ENCODE measurements around the gene SIVA1.

SIVA1 gene, protein sequence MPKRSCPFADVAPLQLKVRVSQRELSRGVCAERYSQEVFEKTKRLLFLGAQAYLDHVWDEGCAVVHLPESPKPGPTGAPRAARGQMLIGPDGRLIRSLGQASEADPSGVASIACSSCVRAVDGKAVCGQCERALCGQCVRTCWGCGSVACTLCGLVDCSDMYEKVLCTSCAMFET

DNA sequence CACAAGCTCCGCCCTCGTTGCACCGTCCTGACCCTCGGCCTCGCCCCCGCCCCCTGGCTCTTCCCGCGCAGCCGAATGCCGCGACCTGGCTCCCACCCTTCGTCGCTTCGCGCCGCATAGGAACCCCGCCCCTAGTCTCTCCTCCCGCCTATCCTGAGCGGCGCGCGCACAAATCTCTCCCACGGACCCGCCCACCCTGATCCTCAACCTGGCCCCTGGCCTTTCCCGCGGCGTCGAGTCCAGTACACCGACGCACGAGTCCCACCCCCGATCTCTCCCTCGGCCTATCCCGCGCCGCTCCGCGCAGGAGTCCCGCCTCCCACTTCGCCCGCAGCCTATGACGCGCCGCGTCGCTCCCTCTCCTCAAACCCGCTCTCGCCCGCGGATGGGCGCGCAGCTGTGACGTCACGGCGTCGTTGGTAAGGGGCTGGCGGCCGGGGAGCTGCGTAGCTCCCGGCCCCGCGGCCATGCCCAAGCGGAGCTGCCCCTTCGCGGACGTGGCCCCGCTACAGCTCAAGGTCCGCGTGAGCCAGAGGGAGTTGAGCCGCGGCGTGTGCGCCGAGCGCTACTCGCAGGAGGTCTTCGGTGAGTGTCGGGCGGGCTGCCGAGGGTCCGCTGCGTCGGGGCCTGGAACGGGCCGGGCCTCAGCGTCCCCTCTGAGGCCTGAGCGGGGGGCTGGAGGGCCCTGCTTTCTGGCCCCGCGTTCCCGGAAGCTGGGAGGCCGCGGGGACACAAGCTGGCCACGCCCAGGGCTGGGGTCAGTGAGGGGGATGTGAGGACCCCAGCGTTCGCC, at the start of gene SIVA1:
TSS of gene SIVA1 (plus strand) at position 413 of the 793 bp plus-strand sequence. CDS start at position 468, 55 bp downstream.
- peak; percentile 99 for DNase-seq (ENCODE audit: low read depth in 1 of 2, low spot score in 1 of 2)

DNA sequence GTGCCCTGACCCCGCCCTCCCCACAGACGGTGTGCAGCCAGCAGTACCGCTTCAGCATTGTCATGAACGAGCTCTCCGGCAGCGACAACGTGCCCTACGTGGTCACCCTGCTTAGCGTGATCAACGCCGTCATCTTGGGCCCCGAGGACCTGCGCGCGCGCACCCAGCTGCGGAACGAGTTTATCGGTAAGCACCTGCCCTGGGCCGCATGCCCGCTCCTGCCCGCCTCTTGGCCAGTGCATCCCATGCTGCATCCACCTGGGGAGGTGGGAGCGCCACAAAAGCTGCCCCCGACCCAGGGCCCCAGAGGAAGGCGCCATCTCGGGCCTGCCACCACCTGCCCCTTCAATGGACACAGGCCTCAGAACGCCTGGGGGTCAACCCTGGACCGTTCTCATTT, 49.7 kb upstream of the SIVA1 start:
- DNase-seq (ENCODE audit: low read depth in 1 of 2, low spot score in 1 of 2): no peak

DNA sequence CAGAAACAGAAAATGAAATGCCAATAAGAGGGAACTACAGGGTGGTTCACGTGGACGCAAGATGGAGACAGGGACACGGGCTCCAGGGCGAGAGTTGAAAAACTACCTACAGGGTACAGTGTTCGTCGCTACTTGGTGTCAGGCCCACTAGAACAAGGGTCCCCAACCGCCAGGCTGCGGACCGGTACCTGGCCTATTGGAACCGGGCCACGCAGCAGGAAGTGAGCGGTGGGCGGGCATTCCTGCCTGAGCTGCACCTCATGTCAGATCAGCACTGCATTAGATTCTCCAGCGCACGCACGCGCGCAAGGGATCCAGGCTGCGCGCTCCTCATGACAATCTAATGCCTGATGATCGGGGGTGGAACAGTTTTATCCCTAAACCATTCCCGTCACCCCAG, 48.7 kb upstream of the SIVA1 start:
- DNase-seq (ENCODE audit: low read depth in 1 of 2, low spot score in 1 of 2): no peak

DNA sequence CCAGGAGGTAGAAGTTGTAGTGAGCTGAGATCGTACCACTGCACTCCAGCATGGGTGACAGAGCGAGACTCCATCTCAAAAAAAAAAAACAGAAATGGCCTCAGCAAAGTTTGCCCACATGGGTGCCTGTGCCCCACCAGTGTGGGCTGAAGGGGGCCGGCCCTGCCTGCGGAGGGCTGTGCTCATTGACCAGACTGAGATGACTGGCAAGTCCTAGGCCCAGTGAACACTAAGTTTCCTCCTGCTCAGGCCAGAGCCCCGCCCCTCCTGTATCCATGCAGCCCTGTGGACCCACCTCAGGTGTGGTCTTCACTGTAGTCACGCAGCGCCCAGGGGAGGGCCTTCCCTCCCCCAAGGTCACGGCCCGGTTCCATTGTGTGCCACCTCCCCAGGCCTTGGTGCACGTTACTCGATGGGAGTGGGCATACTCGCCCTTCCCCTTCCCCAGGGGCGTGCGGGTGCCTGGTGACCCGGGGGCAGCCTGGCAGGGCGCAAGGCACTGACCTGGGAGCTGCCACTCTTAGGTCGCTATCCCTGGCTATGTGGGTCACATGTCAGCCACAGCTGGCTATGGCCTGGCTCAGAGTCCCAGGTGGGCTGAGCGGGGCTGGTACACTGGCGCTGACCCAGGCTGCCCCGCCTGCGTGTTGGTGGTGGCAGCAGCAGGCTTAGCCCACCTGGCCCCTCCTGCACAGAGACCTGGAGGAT, 47.5 kb upstream of the SIVA1 start:
- DNase-seq (ENCODE audit: low read depth in 1 of 2, low spot score in 1 of 2): no peak

DNA sequence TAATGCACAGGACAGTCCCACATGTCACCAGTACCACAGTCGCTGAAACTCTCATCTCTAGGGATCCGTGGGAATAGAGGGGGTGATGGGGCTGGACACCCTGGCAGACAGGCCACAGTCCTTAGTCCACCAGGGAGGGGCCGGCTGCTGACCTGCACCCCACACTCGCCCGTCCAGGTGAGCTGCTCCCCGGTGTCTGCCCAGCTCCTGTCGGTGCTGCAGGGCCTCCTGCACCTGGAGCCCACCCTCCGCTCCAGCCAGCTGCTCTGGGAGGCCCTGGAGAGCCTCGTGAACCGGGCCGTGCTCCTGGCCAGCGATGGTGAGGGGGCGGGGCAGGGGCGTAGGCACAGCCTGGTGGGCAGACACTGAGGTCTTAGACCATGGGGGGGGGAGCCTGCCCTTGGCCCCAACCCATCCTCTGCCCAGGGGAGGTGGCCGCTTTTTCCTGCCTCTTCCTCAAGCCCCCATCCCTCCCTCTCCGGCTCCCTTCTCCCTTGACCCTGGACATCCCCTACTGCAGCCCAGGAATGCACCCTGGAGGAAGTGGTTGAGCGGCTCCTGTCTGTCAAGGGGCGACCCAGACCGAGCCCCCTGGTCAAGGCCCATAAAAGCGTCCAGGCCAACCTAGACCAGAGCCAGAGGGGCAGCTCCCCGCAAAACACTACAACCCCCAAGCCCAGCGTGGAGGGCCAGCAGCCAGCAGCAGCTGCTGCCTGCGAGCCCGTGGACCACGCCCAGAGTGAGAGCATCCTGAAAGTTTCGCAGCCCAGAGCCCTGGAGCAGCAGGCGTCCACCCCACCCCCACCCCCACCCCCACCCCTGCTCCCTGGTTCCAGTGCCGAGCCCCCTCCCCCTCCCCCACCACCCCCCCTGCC, 46.0 kb upstream of the SIVA1 start:
- DNase-seq (ENCODE audit: low read depth in 1 of 2, low spot score in 1 of 2): no peak

DNA sequence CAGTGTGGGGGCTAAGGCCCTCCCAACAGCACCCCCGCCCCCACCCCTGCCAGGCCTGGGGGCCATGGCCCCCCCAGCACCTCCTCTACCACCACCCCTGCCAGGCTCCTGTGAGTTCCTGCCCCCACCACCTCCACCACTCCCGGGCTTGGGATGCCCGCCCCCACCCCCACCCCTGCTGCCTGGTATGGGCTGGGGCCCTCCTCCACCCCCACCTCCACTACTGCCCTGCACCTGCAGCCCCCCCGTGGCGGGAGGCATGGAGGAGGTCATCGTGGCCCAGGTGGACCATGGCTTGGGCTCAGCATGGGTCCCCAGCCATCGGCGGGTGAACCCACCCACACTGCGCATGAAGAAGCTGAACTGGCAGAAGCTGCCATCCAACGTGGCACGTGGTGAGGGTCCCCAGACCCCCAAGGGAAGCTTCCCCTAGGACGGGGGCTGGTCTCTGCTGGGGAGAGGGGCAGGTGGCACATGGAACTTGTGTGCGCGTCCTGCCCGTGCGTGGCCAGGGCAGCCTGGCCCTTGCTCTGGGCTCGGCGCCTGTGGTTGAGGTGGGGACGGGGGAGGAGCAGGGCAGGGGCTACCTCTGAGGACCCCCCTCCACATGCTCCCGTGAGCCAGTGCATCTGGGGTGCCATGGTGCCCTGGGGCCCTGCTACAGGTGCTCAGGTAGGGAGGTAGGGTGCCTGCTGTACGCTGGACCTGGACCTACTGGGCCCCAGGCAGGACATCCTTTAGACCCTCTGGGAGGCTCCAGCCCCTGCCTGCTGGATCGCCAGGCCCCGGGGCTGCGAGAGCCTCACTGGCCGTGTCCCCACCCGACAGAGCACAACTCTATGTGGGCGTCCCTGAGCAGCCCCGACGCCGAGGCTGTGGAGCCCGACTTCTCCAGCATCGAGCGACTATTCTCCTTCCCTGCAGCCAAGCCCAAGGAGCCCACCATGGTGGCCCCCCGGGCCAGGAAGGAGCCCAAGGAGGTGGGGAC, 45.0 kb upstream of the SIVA1 start:
- DNase-seq (ENCODE audit: low read depth in 1 of 2, low spot score in 1 of 2): no peak

DNA sequence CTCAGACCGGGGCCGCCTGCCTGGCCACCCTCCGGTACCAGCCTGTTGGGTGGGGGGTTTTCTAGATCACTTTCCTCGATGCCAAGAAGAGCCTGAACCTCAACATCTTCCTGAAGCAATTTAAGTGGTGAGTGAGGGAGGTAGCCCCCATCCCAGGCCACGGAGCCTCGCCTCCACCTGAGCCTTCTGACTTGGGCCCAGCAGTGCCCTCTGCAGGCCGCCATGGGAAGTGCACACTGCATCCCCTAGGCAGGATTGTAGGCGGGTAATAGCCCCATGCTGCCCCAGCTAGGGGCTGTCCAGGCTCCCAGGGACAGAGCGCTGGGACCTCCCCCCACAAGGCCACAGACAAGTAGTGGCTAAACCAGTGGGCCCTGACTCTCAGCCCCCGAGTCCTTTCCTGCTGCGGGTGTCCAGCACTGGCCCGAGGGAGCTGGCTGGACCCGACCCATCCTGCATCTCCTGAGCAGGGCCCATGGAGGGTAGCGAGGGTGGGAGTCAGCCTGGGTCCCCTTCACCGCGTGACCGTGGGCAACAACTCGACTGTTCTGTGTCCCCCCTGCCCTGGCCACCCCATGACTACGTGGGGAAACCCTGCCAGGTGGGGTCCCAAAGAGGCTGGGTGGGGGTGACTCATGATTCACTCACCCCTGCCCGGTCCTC, 44.2 kb upstream of the SIVA1 start:
- peak; percentile 49 to 65 for DNase-seq (ENCODE audit: low read depth in 1 of 2, low spot score in 1 of 2)

DNA sequence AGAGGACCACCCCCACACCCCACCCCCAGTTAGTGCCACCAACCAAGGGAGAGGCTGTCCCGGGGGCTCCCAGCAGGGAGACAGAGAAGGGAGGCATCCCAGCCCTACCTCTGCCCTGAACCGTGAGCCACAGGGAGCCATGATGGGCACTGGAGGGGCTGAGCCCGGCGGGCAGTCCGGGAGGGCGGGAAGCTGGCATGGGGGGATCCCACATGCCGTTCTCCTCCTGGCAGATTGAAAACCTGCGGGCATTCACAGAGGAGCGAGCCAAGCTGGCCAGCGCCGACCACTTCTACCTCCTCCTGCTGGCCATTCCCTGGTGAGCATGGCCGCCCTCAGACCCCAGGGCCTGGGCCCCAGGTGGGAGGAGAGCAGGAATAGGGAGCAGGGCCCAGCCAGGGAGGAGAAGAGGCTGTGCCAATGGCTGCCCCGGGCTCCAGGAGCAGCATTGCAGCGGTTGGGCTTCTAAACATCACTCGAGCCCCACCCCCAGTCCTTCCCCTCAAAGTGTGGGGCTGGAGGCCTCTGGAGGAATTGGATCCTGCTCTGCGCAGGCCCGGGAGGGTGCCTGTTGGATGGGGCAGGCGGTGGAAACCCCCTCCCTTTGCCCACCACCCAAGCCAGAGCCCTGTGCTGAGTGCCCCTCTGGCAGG, 43.4 kb upstream of the SIVA1 start:
- no peak for DNase-seq (ENCODE audit: low read depth in 1 of 2, low spot score in 1 of 2)

DNA sequence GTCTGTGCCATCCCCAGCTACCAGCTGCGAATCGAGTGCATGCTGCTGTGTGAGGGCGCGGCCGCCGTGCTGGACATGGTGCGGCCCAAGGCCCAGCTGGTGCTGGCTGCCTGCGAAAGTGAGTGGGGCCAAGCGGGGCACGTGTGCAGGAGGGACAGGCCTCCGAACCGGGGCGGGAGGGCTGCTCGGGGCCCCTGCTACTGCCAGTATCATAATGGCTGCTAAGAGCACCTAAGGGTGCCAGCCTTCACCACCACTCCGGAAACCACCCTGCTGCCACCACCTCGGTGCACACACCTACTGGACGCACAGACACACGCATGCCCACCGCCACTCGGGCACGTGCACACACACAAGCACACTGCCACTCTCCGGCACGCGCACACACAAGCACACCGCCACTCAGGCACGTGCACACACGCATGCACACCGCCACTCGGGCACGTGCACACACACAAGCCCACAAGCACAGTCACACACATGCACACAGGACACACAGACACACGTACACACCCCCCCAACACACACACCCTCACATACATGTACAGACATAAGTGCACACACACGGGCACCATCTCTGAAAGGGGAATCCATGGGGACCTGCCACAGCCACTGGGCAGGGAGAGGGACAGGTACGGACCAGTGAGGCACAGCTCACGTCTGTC, 42.7 kb upstream of the SIVA1 start:
- no peak for DNase-seq (ENCODE audit: low read depth in 1 of 2, low spot score in 1 of 2)

DNA sequence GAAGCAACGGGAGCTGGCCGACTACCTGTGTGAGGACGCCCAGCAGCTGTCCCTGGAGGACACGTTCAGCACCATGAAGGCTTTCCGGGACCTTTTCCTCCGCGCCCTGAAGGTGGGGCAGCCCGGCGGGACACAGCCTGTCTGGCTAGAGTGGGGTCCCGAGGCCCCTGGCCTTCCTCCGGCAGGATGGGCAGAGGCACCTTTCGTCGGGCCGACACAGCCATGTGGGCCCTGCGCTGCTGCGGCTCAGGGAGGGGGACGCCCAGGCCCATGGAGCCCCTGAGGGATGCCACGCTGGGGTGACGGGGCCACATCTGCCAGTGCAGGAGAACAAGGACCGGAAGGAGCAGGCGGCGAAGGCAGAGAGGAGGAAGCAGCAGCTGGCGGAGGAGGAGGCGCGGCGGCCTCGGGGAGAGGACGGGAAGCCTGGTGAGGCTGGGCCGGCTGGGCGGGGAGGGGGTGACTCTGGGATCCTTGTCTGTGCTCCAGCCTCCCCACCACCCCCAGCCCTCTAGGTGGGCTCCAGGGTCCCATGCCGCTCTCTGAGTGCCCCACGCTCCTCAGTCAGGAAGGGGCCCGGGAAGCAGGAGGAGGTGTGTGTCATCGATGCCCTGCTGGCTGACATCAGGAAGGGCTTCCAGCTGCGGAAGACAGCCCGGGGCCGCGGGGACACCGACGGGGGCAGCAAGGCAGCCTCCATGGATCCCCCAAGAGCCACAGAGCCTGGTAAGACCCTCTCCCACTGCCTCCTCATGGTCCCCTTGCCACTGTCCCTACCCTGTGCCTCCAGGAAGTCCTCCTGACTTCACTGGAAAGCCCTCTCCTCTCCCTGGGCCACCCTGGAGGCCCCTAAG, 39.8 kb upstream of the SIVA1 start:
- no peak for DNase-seq (ENCODE audit: low read depth in 1 of 2, low spot score in 1 of 2)

DNA sequence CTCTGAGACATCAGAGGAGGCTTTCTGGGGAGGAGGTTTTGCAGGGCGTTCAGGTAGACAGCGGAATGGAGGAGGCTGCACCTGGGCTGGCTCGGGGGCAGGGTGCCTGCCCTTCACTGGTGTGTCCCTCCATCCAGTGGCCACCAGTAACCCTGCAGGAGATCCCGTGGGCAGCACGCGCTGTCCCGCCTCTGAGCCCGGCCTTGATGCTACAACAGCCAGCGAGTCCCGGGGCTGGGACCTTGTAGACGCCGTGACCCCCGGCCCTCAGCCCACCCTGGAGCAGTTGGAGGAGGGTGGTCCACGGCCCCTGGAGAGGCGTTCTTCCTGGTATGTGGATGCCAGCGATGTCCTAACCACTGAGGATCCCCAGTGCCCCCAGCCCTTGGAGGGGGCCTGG, 38.9 kb upstream of the SIVA1 start:
- no peak for DNase-seq (ENCODE audit: low read depth in 1 of 2, low spot score in 1 of 2)

DNA sequence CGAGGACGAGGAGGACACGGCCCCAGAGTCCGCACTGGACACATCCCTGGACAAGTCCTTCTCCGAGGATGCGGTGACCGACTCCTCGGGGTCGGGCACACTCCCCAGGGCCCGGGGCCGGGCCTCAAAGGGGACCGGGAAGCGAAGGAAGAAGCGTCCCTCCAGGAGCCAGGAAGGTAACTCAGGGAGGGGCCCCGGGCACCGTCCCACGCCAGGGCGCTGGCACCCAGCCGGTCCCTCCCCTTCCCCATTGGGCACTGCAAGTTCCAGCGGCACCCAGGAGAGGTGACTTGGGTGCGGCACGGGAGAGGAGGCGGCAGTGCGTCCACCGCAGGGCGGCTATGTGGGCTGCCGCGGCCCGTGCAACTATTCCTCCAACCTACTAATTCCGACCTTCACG, 38.3 kb upstream of the SIVA1 start:
- DNase-seq (ENCODE audit: low read depth in 1 of 2, low spot score in 1 of 2): no peak

DNA sequence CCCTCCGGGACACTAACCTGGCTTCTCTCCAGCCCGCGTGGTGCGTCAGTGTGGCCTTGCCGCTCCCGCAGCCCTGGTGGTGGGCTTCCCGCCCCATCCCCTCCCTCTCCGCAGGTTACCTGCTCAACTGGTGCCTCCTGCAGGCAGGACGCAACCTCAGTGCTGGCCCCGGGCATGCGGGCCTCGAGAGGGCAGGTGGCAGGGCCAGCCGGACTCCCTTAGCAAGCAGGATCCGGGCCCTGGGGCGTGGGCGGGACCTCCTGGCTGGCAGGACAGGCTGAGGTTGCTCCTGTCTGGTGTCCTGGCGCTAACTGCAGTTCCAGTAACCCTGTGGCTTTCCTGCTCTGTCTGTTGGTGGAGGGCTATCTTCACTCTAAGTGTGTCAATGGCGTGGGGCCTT, 37.5 kb upstream of the SIVA1 start:
- no peak for DNase-seq (ENCODE audit: low read depth in 1 of 2, low spot score in 1 of 2)

DNA sequence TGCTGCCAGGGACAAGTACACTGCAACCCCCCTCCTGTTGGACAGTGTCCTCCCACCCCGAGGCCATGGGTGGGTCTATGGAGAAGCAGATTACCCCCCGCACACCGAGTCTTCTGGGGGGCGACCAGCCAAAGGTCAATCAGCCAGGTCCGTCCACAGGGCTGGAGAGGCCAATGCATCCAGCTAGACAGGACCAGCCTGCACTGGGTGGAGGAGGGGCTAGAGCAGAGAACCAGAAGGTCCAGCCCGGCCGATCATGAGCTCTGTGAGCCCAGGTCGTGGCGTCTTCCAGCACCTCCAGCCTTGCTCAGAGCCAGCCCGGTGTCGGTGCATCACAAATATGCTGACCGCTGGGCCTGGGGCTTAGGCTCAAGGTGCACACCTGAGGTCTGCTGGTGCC, 37.1 kb upstream of the SIVA1 start:
- DNase-seq (ENCODE audit: low read depth in 1 of 2, low spot score in 1 of 2): no peak

DNA sequence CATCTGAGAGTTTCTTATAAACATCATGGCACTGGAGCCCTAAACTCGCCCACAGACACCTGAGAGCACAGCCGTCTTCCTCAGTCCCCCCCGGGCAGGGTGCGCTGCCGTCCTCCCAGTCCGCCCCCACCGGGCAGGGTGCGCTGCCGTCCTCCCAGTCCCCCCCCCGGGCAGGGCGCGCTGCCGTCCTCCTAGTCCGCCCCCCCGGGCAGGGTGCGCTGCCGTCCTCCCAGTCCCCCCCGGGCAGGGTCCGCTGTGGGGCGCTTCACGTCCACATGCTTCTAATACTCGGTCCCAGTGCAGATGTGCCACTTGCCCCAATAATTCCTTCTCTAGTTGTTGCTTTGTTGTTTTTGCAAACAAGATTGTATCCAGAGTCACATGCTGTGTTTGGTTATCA, 35.8 kb upstream of the SIVA1 start:
- DNase-seq (ENCODE audit: low read depth in 1 of 2, low spot score in 1 of 2): no peak

DNA sequence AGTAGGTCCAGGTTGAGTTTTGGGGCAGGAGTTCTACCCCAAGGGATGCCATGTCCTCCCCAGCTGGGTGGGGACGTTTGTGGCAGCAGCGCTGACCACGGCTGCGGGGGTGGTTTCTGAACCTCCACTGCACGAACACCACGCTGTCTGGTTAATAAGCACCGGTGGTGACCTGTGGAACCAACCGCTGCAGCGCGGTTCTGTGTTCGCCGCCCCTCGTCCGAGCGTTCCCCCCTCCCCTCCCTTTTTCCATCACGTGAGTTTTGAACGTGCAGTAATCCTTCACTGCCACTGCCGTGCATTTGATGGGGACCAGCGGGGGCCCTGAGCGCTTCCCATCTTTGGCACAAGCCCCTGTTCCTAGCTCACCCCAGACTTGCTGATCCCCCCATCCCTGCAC, 35.3 kb upstream of the SIVA1 start:
- no peak for DNase-seq (ENCODE audit: low read depth in 1 of 2, low spot score in 1 of 2)

DNA sequence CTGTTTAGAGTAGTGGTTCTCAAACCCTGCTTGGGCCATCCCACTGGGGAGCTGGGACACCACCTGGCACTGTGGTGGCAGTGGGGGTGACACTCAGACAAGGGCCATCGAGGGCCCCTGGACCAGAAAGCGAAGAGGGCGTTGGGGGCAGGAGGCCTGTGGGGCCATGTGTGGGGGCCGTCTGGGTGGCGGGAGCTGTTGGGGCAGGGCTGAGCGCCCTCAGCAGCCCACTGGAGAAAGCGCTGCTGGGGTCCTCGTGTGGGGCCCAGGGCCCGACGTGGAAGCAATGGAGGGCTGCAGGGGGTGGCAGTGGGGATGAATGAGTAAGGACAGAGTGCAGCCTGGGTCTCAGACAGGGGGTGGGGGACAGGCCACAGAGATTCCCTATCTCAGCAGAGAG, 34.8 kb upstream of the SIVA1 start:
- no peak for DNase-seq (ENCODE audit: low read depth in 1 of 2, low spot score in 1 of 2)

DNA sequence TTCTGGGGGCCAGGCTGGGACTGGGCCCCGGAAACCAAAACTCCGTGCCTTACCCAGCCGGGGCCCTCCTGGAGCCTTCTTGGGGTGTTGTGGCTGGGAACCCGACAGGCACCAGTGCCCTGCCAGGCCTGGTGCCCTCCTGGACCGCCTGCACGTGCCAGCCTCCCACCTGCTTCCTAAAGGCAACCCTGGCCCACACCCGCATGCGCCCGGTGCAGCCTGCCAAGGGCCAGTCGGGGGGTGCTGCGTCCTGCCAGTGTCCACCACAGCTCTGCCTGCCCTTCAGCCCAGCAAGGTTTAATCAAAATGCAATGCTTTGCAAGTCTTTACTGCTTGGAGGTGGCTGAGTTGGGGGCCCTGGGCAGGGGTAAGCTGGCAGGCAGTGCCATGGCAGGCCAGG, 34.1 kb upstream of the SIVA1 start:
- no peak for DNase-seq (ENCODE audit: low read depth in 1 of 2, low spot score in 1 of 2)
